HG02870 (cell line): ENCODE data around the gene SPOCK1.

ENCODE experiments used
- ATAC-seq: cut with Tn5 transposase; IDR thresholded peaks from one replicate; pipeline ENCODE4 v1.9.1; 2021; ENCODE audit warnings: mild to moderate bottlenecking, moderate library complexity; ENCODE audit not compliant: unreplicated experiment

SPOCK1 gene

DNA sequence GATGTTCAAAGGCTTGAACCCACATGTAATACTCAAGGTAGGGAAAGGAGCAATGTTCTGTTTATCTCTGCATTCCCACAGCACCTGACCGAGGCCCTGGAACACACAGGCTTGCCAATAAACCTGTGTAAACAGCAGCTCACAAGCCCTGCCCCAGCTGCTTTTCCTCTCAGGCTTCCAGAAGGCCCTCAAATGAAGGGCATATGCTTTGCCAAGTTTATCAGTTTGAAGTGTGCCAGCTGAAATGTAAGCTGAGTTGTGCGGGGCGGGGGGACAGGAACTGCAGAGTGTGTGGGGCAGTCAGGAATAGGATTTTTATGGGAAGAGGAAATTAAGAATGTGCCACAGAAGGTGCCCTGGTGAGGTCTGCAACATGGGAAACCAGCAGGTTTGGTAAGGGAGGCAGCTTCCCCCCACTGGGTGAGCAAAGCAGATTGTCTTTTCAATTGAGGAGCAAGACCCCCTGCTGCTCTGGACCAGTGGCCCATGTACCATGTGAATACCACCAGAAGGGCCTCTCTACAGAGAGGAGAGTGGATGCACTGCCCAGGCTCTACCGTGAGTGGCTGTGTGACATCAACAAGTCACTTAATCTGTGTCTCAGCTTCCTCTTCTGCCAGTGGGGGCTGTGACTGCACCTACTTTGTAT is 194.8 kb downstream of the SPOCK1 start:
- ATAC-seq = no peak

- no peak for ATAC-seq
Measured at GRCh38 chr5:137303509-137303908, 195.6 kb downstream of the SPOCK1 start.

DNA sequence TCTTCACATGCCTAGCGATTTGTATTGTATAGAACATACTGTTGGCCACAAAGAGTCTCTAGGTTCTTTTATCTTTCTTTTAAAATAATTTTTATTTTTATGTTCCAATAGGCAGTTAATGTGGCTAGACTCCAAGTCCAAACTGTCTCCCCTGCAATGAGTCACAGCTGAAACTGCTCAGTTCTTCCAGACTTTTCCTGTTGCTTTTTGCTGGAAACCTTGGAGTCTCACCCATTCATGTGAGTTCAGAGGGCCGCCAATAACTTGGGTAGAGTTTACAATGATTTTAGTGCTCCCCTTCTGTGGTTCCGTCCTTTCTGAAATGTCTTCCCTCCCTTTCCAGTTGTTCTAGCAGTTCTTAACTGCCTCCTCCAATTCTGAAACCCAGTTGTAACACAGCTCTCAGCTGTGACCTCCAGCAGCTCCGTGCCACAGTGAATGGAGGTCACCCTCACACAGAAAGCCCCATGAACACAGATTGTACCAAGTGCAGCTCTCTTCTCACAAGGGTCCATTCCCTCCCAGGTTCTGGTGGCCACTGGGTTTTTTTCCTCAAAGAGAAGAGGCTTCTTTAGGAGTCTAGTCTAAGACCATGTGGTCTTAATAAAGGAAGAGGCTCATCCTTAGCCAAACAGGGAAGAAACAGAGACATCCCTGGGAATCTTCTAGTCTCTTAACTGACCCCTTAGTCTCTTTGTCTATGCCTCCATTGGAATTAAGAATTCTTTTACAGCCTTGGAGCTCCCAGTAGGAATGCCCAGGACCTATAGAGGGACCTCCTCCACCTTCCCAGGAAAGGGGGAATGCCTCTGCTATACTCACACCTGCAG is 198.5 kb downstream of the SPOCK1 start:
- ATAC-seq = no peak

DNA sequence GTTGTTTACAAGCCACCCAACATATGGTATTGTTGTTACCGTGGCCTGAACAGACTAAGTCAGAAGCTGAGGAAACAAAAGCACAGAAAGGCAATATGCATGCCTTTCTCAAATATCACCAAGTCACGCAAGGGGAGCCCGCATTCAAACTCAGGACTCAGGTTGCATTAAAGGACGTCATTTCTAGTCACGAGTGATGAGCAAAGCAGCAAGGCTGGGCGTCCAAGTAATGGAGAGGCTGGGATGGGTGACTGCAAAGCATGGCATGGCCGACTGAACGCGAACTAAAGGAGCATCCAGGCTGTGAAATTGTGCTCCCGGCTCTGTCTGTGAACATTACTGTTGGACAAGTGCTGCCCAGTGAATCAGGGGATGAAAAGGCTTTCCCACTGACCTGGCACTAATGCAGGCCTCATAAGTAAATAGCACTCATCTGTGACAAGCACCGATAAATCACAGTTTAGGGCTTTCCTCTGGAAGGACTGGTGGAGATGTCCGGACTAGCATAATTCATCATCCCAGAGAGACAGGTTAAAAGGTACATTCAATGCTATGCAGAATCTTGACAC is 202.8 kb downstream of the SPOCK1 start:
- ATAC-seq = no peak

DNA sequence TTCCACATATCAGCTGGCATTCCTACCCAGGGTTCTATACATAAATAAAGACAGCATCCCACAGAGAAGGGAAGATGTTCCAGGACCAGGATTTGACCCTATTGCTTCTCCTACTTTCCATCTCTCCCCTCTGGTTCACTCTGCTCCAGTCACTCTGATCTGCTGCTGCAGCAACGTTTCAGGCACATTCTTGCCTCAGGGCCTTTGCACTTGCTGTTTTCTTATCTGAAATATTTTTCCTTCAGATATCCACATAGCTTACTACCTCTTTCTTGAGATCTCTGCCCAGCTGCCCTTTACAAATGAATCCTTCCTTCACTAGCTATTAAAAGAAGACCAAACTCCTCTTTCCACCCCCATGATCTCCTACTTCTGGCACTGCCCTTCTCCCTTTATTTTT is 204.5 kb downstream of the SPOCK1 start:
- no peak for ATAC-seq

DNA sequence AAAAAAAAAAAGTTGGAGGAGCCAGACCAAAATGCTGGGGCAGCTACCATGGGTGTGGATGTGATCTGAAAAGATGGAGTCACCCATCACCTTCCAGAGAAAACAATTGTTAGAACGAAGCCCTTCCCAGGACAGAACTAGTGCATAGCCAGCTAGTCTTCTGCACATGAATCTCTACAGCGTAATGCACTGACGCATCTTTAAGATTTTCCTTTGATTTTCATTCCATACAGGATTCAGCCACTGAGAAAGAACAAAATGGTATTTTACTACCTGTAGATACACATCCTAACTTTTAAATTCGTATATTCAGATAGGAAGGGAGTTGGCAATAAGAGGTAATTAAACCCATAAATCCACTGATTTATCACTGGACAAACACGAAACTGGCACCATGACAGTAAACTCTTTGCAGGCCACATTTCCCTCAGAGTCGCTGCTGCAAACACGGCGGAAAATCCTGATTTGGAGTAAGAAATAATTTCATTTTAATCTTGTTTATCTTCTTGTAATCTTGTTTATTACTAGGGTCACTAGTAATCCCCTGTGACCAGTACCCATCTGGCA is 206.6 kb downstream of the SPOCK1 start:
- no peak for ATAC-seq

DNA sequence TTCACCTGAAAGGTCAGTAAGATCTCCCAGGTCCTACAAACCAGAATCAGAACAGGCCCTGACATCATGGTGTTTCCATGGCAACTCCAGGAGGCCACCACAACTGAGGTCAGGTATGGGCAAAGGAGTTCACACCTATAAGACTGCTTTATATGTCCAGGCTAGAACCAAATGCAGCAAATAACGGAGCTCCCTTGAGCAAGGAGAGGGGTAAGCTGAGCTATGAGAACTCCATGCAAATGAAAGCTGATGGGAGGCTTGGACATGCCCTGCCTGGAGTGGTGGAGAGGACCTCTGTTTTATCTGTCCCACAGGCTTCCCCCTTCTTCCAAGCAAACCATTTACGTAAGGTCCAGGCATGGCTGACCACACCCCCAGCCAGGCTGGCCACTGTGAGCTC is 207.7 kb downstream of the SPOCK1 start:
- no peak for ATAC-seq

- no peak for ATAC-seq
Measured at GRCh38 chr5:137291031-137291430, 208.1 kb downstream of the SPOCK1 start.

DNA sequence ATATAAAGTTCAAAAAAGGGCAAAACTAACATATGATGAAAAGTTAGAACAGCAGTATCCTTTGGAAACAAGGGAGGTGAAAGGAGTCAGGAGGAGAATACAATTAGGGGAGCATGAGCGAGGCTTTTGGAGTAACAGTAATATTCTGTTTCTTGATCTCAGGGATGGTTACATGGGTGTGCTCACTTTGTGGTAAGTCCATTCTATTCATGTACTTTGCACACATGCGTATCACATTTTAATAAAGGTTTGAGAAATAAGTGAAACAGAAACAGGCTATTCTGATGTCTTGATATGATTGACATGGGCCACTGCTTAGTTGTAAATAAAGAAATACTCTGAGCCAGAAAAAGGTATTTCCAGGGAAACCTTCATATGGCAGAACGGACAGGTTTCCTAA is 208.8 kb downstream of the SPOCK1 start:
- no peak for ATAC-seq

DNA sequence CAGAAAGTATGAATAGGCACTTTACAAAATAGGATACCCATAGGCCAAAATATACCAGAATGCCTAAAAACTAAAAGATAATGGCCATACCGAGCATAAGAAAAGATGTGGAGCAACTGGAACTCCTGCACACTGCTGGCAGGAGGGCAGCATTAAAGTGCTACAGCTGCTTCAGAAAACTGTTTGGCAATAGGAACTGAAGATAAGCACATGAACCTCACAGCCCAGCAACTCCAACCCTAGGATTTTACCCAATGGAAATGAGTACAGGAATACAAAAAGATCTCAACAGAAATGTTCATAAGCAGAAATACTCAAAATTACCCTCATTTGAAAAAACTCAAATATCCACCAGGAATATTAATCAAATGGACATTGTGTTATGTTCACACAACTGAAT is 209.3 kb downstream of the SPOCK1 start:
- ATAC-seq = no peak

DNA sequence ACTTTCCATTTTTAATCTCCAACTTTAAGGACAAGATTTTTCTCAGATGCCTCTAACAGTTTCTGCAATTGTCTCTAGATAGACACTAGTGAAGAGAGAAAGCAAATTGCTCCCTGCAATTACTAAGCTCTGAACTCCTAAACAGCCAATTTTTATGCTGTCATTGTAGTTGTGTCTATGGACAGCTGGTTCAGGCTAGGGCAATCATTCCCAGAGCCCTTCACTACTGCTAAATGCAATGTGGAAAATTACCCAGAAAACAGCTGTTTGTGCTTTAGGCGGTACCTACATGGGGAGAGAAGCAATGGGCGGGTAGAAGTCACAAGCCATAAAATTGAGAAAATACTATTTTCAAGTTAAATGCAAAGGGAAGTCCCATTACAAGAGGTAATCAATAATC is 211.6 kb downstream of the SPOCK1 start:
- no peak for ATAC-seq

DNA sequence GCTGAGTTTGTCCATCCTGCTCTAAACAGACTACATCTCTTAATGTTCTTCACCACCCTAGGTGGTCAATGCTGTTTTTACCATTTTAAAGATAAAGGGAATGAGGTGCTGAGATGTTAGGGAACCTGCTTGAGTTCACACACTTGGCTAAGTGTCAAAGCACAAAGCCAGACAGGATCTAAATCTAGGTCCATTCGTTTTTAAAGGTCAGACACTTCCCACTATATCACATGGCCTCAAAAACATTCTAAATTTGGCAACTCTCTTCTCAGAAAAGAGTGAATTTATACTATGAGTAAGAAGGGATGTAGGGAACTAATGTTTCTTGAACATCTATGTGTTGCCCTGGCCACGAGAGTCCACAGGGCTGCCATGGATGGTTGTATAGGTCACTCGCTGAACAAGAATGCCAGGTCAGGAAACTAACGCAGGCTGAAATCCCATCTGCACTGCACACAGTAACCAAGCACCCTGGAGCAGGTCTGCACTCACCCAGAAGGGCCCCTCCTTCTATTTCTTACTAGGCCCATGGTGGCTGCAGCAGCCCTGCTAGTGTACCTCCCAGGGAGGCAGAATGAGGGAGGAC is 213.0 kb downstream of the SPOCK1 start:
- ATAC-seq = no peak

- no peak for ATAC-seq
Measured at GRCh38 chr5:137283801-137284200, 215.3 kb downstream of the SPOCK1 start.

- ATAC-seq = no peak
Measured at GRCh38 chr5:137282216-137282615, 216.9 kb downstream of the SPOCK1 start.

GRCh38 chr5:137281201-137281600 is 217.9 kb downstream of the SPOCK1 start:
- no peak for ATAC-seq

DNA sequence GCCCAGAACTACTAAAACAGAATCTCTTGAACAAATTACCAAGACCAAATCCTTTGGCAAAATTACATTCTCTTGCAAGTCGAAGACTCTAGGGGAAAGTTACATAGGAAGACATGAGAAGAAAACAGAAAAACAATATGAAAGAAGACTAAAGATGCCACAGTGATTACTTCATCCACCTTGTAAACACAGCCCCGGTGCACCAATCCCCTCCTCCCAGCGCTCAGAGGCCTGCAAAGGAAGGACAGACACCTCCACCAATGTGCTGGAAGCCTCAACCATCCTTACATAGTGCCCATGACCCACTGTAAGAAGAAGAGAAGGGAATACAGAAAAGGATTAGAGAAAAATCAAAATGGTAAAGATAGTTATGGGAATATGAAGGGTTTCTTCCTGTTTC is 218.5 kb downstream of the SPOCK1 start:
- no peak for ATAC-seq

DNA sequence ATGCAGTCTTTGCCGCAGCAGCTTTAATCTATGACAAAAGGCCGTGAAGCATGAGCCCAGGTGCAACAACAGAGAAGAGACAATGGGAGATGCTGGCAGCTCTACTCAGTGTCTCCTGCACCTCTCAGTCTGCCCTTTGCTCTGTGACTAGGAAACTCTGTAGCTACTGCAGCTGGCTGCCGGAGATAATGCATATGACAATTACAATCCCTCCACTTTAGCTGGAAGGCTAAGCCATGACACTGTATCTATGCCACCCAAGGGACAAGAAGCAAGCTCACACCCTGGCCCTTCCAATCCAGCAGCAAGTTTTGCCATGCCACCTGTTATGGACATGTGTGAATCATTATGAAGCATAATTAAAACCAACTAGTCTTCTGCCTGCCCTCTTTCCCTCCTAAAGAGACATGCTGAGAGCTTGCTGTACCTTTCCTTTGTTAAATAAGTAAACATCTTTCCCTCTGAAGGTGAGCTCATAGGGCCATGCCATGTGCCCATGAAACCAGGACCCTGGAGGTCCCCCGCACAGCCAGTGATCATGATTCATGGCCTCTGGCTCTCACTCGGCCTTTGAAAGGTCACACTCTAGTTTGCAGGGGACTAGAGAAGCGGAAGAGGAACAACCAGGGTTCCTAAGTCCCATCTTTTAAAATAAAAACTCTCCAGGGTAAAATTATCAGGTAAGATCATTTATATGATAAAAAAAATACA is 219.4 kb downstream of the SPOCK1 start:
- ATAC-seq = no peak

DNA sequence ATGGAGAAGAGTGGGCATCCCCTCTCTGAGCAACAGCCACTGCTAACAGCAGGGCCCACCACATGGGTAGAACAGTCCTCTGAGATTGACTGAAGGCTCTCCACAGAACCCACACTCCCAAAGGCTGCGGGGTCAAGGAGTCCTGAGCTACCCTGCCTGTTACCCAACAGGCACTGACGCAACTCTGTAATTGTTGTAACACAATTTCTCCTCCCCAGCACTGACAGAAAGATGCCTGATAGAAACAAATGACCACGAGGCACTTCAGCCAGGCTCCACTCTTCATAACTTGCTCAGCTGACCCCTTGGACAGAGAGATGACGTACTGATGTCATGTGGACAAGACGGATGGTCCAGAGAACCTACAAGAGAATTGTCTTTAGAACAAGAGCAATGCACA is 220.7 kb downstream of the SPOCK1 start:
- no peak for ATAC-seq

GRCh38 chr5:137275083-137275482 is 224.0 kb downstream of the SPOCK1 start:
- ATAC-seq = no peak

DNA sequence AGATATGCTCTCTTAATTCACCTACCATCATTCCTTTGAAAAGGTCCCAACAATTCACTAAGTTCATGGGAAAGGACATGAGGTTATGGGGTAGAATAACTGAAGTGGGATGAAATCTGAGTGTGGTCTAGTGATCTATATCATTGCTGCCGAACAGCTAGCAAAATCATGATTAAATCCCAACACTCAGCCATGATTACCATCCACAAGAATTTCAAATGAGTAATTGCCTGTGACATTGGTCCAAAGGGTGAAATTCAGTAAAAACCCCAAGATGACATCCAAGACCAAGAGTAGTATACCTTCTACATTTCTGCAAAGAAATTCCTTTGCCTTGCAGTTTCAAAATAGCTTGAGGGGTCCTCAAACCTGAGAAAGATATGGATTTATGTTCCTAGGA is 225.6 kb downstream of the SPOCK1 start:
- no peak for ATAC-seq

- ATAC-seq = no peak
Measured at GRCh38 chr5:137272831-137273230, 226.3 kb downstream of the SPOCK1 start.
